ENCODE results near the gene E2F4.

Gene E2F4

DNA sequence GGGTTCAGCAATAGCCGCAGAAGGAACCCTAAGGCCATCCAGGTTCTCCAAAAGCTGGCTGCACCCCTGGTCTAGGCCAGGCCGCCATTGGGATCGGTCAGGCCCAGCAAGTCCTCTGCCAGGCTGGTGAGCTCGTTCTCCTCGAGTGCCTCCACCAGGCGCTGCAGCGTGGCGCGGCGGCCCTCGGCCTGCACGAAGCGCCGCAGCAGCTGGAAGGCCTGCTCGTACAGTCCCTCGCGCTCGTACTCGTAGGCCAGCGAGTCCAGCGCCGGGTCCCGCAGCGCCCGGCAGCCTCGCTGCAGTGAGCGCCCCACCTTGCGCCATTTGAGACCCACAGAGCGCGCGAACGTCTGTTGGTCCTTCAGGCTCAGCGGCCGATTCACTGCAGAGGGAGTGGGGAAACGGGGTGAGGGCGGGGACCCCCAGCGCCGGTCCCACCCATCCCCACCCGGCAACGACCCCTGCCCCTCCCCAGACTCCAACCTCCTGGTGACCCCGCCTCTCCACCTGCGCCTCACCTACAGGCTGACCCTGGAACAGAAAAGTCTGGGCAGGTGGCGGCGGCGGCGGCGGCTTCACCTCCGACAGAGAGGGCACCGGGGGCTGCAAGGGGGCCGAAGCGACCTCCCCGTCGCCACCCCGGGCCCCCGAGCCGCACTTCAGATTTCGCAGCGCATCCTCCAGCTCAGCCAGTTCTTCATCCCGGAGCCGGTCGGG, 37.2 kb upstream of the E2F4 start:
- no peak for TF ChIP-seq ZFX (IDR thresholded peaks at IDR 0.05)
- TF ChIP-seq, protein P1, sequence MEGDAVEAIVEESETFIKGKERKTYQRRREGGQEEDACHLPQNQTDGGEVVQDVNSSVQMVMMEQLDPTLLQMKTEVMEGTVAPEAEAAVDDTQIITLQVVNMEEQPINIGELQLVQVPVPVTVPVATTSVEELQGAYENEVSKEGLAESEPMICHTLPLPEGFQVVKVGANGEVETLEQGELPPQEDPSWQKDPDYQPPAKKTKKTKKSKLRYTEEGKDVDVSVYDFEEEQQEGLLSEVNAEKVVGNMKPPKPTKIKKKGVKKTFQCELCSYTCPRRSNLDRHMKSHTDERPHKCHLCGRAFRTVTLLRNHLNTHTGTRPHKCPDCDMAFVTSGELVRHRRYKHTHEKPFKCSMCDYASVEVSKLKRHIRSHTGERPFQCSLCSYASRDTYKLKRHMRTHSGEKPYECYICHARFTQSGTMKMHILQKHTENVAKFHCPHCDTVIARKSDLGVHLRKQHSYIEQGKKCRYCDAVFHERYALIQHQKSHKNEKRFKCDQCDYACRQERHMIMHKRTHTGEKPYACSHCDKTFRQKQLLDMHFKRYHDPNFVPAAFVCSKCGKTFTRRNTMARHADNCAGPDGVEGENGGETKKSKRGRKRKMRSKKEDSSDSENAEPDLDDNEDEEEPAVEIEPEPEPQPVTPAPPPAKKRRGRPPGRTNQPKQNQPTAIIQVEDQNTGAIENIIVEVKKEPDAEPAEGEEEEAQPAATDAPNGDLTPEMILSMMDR (conservative IDR thresholded peaks at IDR 0.05): no peak
- no peak overlapping the region for H3K27ac ChIP-seq

DNA sequence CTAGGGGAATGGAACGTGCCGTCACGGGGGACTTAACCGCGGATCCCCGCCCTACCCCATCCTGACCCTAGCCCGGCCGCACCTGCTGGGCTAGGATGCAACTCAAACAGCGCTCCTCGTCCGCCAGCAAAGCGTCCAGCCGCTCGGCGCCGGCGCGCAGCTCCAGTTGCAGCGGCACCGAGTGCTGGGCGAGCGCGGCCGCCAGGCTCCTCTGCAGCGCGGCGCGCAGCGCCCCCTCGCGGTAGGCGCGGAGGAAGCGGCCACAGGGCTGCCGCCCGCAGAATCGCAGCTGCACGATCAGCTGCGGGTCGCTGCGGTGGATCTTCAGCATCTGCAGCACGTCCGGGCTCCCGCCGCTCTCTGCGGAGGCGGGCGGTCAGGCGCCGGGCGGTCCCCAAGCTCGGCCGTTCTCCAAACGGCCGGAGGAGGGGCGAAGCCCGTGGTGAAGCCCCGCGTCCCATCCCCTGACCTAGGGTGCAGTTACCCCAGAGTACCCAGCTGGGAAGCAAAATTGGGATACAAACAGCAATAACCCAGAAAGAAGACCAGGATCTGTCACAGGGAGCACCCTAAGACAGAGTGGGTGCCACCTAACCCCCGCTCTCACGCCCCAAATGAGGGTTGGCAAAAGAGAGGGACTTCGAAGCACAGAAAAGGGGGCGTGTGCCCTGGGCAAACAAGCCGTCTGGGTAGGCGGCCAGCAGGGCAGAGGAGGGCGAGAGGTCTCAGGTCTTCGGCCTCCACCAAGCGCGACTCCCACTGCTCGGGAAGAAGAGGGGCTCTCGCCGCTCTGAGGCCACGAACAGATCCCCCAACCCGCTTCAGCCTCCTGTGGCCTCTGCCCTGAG, 36.4 kb upstream of the E2F4 start:
- no peak overlapping the region for H3K27ac ChIP-seq
- TF ChIP-seq, protein P1 (conservative IDR thresholded peaks at IDR 0.05): peak; percentile 99
- TF ChIP-seq ZFX (IDR thresholded peaks at IDR 0.05): no peak

DNA sequence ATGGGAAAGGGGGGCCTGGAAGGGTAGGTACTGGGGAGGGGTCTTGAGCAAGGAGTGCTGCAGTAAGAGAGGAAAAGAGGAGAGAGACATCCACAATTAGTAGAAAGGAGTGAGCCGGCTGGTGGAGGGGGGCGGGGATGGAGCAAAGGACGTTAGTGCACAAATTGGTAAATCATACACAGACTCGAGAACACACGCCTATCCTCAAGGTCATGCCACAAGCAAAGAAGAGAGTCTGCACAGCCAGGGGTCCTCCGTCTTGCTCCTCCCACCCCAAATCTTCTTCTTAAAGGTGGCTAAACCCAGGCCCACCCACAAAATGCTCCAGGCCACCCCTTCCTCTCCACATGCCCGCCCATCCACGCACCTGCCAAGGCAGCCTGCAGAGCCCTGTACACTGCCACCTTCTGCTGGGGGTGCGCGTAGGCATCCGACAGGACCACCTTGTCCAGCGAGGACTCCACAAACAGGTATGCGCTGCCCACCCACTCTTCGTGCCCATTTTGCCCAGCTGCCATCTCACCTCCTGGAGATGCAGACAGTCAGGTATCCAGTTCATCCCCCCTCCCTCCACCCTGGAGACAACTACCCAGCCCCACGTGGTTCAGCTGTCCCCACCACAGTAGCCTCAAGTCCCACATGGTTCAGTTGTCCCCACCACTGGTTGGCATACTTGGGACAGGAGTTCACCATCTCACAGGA, 35.7 kb upstream of the E2F4 start:
- no peak for TF ChIP-seq ZFX (IDR thresholded peaks at IDR 0.05)
- TF ChIP-seq, protein P1 (conservative IDR thresholded peaks at IDR 0.05): no peak
- H3K27ac ChIP-seq: no peak overlapping the region

DNA sequence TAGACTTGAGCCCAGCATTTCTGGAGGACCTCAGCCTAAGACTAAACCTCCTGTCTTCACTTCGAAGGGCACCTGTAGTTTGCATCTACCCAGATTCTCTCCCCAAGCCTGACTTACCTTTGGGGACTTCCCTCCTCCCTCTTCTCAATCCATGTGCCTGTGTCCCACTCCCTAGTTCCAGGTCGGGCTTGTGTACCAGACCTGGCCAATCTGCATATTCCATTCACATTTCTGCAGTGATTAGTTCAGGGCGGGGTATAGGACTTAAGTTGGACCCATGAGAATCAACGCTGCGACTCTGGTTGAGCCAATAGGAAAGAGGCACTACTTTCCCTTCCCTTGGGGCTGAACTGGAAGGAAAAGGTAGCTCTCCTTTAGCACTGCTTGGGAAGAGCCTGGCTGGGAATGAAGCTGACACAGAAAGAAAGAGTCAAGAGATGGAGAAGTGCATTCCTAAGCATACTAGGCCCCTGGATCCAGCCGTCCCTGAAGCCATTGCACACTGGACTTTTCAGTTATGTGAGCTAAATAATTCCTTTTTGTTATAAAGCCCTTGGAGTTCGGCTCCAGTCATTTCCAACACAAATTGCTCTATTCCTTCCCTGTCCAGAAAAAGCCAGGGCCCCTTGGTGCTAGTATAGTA, 34.7 kb upstream of the E2F4 start:
- TF ChIP-seq, protein P1 (conservative IDR thresholded peaks at IDR 0.05): no peak
- TF ChIP-seq ZFX (IDR thresholded peaks at IDR 0.05): no peak
- no peak overlapping the region for H3K27ac ChIP-seq

DNA sequence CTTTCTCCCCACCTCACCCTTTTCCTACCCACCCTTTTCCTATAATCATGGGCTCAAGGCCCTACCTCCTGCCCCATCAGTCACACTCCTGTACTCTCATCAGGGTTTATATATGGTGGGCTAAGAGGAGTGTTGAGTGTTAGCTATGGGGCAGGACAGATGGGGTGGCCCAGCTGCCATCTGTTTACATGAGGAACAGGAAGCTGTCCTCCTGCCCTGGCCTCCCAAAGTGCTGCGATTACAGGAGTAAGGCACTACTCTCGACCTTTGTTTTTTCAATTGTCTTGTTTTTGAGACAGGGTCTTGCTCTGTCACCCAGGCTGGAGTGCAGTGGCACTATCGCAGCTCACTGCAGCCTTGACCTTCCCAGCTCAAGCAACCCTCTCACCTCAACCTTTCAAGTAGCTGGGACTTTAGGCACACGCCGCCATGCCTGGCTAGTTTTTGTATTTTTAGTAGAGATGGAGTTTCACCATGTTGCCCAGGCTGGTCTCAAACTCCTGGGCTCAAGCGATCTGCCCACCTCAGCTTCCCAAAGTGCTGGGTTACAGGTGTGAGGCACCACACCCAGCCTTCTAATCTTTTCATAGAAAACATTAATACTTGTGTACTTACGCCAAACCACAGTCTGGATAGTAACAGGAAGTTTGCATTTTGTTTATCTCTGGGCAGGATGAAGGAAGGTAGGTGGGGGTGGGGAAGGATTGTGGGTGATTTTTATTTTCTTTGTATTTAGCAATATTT, 33.9 kb upstream of the E2F4 start:
- peak overlapping the region; percentile 6; the same call in 1 of the 2 replicates for H3K27ac ChIP-seq
- TF ChIP-seq ZFX (IDR thresholded peaks at IDR 0.05): no peak
- TF ChIP-seq, protein P1 (conservative IDR thresholded peaks at IDR 0.05): no peak

DNA sequence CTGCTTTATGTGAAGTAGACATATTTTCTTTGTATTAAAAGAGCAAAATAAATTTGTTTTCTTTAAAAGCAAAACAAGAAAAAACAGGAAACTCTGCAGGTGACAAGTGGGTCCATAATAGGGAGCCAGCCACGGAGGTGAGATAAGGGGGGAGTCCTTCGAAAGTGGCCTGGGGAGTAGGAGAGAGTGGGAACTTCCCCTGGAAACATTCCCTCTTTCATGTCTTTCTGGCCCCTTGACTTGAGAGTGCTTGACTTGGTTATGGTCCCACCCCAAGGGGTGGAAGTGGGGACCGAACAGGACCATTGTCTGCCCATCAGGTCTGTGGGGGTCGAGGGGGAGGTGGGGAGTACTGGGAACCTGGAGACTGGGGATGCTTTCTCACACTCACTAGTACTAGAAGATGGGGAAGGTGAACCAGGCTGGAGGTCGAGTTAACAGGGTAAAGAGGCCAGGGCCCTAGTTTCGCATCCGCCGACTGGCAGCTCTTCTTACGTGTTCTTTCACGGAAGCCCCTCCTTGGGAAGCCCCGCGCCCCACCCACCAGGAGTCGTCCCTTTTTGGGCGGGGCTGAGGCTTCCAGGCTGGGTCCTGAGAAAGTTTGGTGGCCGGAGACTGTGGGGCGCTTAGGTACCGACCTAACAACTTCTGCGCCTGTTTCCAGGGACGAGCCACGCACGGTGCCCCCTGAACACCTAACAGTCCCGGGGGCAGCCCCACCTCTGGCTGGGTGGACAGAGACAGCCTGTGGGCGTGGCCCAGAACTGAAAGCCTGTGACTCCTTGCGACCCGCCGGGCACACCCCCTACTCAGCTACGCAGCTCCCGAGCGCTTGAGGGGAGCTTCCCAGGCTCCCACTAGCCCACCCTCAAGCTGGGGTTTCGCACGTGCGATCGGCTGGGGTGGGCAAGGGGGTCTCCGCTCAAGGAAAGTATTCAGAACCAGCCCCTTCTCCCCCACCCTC, 33.0 kb upstream of the E2F4 start:
- peak overlapping the region; percentile 90 for H3K27ac ChIP-seq

More for the DNA sequence above, 33.0 kb upstream of the E2F4 start:
- no peak for TF ChIP-seq ZFX (IDR thresholded peaks at IDR 0.05)
